Measurements from ENCODE around the gene WSB2. TPM values are rescaled to one million over a fixed set of nuclear protein-coding genes. Genes with fewer than 3 reads are reported as not detected.

WSB2 gene
- total RNA-seq, 1 donor, result 119 TPM

- Histone ChIP-seq H3K27me3 (ENCODE audit: insufficient read depth, low read length) (no peaks in the 10 kb centered on the region), H3K9me3 (ENCODE audit: low read depth, low read length) (no peaks in the 10 kb centered on the region), H4K20me1 (ENCODE audit: insufficient read depth, low read length) (no peaks in the 10 kb centered on the region), H3K27ac (ENCODE audit: low read depth, low read length) (no peak overlapping the region), H3K36me3 (ENCODE audit: insufficient read depth, low read length) (no peaks in the 10 kb centered on the region), H3K4me1 (ENCODE audit: insufficient read depth, low read length) (peaks cover 7% of the 10 kb centered on the region), H3K4me2 (ENCODE audit: insufficient read depth, low read length) (no peak overlapping the region), H2AFZ (ENCODE audit: low read length) (no peak overlapping the region), H3K4me3 (ENCODE audit: insufficient read depth, low read length) (no peak overlapping the region), H3K79me2 (ENCODE audit: insufficient read depth, low read length) (no peaks in the 10 kb centered on the region)
- TF ChIP-seq CTCF (IDR thresholded peaks at IDR 0.05; ENCODE audit: extremely low read depth, low read depth, low read length), result no peak
- peak; percentile 25 for DNase-seq (ENCODE audit: insufficient read length, low spot score, missing footprints)
Observed at GRCh38 chr12:118101051-118101450, 40.1 kb upstream of the WSB2 start.

GRCh38 chr12:118098911-118099671, 38.1 kb upstream of the WSB2 start:
- H3K4me1 ChIP-seq (ENCODE audit: insufficient read depth, low read length), result peaks cover 7% of the 10 kb centered on the region
- no peaks in the 10 kb centered on the region for H3K36me3 ChIP-seq (ENCODE audit: insufficient read depth, low read length)
- H2AFZ ChIP-seq (ENCODE audit: low read length), result no peak overlapping the region
- peak; percentile 66 for DNase-seq (ENCODE audit: insufficient read length, low spot score, missing footprints)
- no peak overlapping the region for H3K4me3 ChIP-seq (ENCODE audit: insufficient read depth, low read length)
- no peaks in the 10 kb centered on the region for H3K9me3 ChIP-seq (ENCODE audit: low read depth, low read length)
- H3K79me2 ChIP-seq (ENCODE audit: insufficient read depth, low read length), result no peaks in the 10 kb centered on the region
- H4K20me1 ChIP-seq (ENCODE audit: insufficient read depth, low read length), result no peaks in the 10 kb centered on the region
- H3K27me3 ChIP-seq (ENCODE audit: insufficient read depth, low read length), result no peaks in the 10 kb centered on the region
- H3K27ac ChIP-seq (ENCODE audit: low read depth, low read length), result no peak overlapping the region
- no peak for TF ChIP-seq CTCF (IDR thresholded peaks at IDR 0.05; ENCODE audit: extremely low read depth, low read depth, low read length)
- H3K4me2 ChIP-seq (ENCODE audit: insufficient read depth, low read length), result no peak overlapping the region

GRCh38 chr12:118098401-118098800, 37.4 kb upstream of the WSB2 start:
- H3K79me2 ChIP-seq (ENCODE audit: insufficient read depth, low read length), result no peaks in the 10 kb centered on the region
- DNase-seq (ENCODE audit: insufficient read length, low spot score, missing footprints), result peak; percentile 59
- no peak overlapping the region for H3K4me3 ChIP-seq (ENCODE audit: insufficient read depth, low read length)
- H3K27me3 ChIP-seq (ENCODE audit: insufficient read depth, low read length), result no peaks in the 10 kb centered on the region
- no peaks in the 10 kb centered on the region for H3K36me3 ChIP-seq (ENCODE audit: insufficient read depth, low read length)
- no peak for TF ChIP-seq CTCF (IDR thresholded peaks at IDR 0.05; ENCODE audit: extremely low read depth, low read depth, low read length)
- no peaks in the 10 kb centered on the region for H4K20me1 ChIP-seq (ENCODE audit: insufficient read depth, low read length)
- H3K27ac ChIP-seq (ENCODE audit: low read depth, low read length), result no peak overlapping the region
- H3K4me2 ChIP-seq (ENCODE audit: insufficient read depth, low read length), result no peak overlapping the region
- no peak overlapping the region for H2AFZ ChIP-seq (ENCODE audit: low read length)
- peaks cover 7% of the 10 kb centered on the region for H3K4me1 ChIP-seq (ENCODE audit: insufficient read depth, low read length)
- H3K9me3 ChIP-seq (ENCODE audit: low read depth, low read length), result no peaks in the 10 kb centered on the region

GRCh38 chr12:118094039-118094438, 33.1 kb upstream of the WSB2 start:
- DNase-seq (ENCODE audit: insufficient read length, low spot score, missing footprints), result no peak
- no peak overlapping the region for H3K4me2 ChIP-seq (ENCODE audit: insufficient read depth, low read length)
- H3K4me3 ChIP-seq (ENCODE audit: insufficient read depth, low read length), result no peak overlapping the region
- H4K20me1 ChIP-seq (ENCODE audit: insufficient read depth, low read length), result no peaks in the 10 kb centered on the region
- H3K9me3 ChIP-seq (ENCODE audit: low read depth, low read length), result no peaks in the 10 kb centered on the region
- H3K27ac ChIP-seq (ENCODE audit: low read depth, low read length), result no peak overlapping the region
- TF ChIP-seq CTCF (IDR thresholded peaks at IDR 0.05; ENCODE audit: extremely low read depth, low read depth, low read length), result no peak
- no peak overlapping the region for H2AFZ ChIP-seq (ENCODE audit: low read length)
- H3K36me3 ChIP-seq (ENCODE audit: insufficient read depth, low read length), result no peaks in the 10 kb centered on the region
- H3K79me2 ChIP-seq (ENCODE audit: insufficient read depth, low read length), result no peaks in the 10 kb centered on the region
- no peaks in the 10 kb centered on the region for H3K27me3 ChIP-seq (ENCODE audit: insufficient read depth, low read length)
- no peaks in the 10 kb centered on the region for H3K4me1 ChIP-seq (ENCODE audit: insufficient read depth, low read length)
